HUES48 (cell line): ENCODE results near the gene C11orf58.

Experiments
- H3K27ac ChIP-seq: one replicate; pipeline ENCODE4 v1.7.0; 2013; ENCODE audit warnings: low read depth, low read length, inconsistent platforms
- H3K27me3 ChIP-seq: 2 replicates; pipeline ENCODE4 v1.6.1; 2013; ENCODE audit warnings: mild to moderate bottlenecking, low read length; ENCODE audit not compliant: control insufficient read depth, insufficient read depth
- H3K36me3 ChIP-seq: 2 replicates; pipeline ENCODE4 v1.6.1; 2013; ENCODE audit warnings: low read length; ENCODE audit not compliant: control insufficient read depth, insufficient read depth
- H3K4me1 ChIP-seq: 2 replicates; pipeline ENCODE4 v1.6.1; 2013; ENCODE audit warnings: mild to moderate bottlenecking, low read length; ENCODE audit not compliant: control insufficient read depth, insufficient read depth
- H3K4me3 ChIP-seq: 2 replicates; pipeline ENCODE4 v1.5.1; 2013; ENCODE audit warnings: mild to moderate bottlenecking, low read depth, low read length
- H3K9ac ChIP-seq: 2 replicates; pipeline ENCODE4 v1.6.1; 2013; ENCODE audit warnings: mild to moderate bottlenecking, low read depth, low read length, moderate library complexity
- H3K9me3 ChIP-seq: 2 replicates; pipeline ENCODE4 v1.6.1; 2013; ENCODE audit warnings: low read length; ENCODE audit not compliant: control insufficient read depth, insufficient read depth

Gene C11orf58

DNA sequence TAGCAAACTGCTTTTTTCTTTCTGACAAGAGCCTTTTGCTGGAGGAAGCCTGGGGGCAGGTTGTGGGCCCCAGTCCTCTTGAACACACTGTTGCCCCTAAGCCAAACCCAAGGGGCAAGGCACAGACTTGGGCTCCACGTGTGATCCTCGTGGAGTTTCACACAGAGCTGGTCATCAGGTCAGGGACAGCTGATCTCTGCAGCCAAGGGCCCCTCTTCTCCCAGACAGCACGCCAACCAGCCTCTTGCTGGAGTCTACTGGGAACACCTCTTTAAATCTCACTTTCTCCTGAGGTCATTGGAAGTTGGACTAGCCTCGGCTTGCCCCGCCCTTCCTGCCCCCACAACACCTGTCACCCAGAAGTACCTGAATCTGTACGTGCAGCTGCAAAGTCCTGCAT is 39.8 kb downstream of the C11orf58 start:
- H3K27me3 ChIP-seq = no peaks in the 10 kb centered on the region
- no peak overlapping the region for H3K27ac ChIP-seq
- no peaks in the 10 kb centered on the region; the same call in 1 of the 2 replicates for H3K4me1 ChIP-seq
- H3K9ac ChIP-seq = no peak overlapping the region
- peaks cover 13% of the 10 kb centered on the region; the same call in 1 of the 2 replicates for H3K36me3 ChIP-seq
- H3K4me3 ChIP-seq = no peak overlapping the region
- H3K9me3 ChIP-seq = no peaks in the 10 kb centered on the region

DNA sequence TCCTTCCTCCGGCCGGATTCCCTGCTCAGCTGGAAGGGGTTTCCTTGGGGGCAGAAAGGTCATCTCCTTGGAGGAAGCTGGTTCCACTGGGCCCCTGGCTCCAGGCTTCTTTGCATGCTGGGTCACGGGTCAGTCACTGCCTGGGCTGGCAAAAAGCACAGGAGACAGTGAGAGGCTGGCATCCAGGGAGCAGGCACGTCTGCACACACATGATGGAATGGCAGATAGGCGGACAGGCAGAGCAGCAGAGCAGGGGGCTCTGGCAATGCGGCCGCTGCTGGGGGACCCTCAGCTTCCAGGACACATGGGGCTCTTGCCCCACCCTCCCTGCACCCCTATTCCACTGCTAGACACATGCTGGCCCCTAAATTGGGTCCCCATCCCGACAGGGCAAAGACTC is 40.4 kb downstream of the C11orf58 start:
- H3K9me3 ChIP-seq = no peaks in the 10 kb centered on the region
- no peak overlapping the region for H3K9ac ChIP-seq
- no peaks in the 10 kb centered on the region; the same call in 1 of the 2 replicates for H3K4me1 ChIP-seq
- peaks cover 13% of the 10 kb centered on the region; the same call in 1 of the 2 replicates for H3K36me3 ChIP-seq
- no peak overlapping the region for H3K27ac ChIP-seq
- H3K27me3 ChIP-seq = no peaks in the 10 kb centered on the region
- H3K4me3 ChIP-seq = no peak overlapping the region

DNA sequence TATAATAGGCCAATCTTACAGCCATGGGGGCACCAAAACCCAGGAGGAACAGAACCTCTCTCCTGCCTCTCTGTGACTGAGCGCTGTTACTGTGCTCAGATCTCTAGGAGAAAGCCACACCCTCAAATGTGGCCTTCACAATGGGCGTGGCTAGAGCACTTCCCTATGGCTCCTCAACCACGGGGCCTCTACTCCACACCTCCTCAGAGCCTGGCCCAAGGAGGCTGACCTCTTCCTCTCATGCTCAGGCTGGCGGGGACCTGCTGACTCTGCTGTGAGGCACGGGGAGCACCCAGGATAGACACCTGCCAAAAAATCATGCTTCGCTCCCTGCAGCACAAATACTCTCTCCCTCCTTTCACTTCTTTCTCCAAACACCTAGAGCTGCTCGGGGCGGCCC is 41.0 kb downstream of the C11orf58 start:
- Histone ChIP-seq H3K4me3 (no peak overlapping the region), H3K9me3 (no peaks in the 10 kb centered on the region), H3K9ac (no peak overlapping the region), H3K36me3 (peaks cover 13% of the 10 kb centered on the region; the same call in 1 of the 2 replicates), H3K27me3 (no peaks in the 10 kb centered on the region), H3K27ac (no peak overlapping the region), H3K4me1 (no peaks in the 10 kb centered on the region; the same call in 1 of the 2 replicates)

DNA sequence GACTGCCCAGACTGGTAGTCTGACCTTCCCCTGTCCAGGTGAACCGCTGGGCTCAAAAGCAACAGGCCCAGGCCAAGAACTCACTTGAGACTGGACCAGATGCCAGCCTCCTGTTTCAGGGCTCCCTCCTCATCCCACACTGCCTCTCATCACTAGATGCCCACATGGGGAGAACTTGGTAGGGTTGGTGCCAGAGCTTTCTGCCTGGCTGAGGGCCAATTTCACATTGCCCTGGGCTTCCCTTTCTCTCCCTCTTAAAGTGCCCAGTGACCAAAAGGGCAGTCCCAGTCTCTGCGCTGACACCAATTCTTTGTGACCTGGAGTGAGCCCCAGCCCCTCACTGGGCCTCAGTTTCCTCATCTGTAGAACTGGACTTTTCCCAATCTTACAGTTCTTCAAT is 41.7 kb downstream of the C11orf58 start:
- Histone ChIP-seq H3K36me3 (peaks cover 13% of the 10 kb centered on the region; the same call in 1 of the 2 replicates), H3K9me3 (no peaks in the 10 kb centered on the region), H3K9ac (no peak overlapping the region), H3K4me1 (no peaks in the 10 kb centered on the region; the same call in 1 of the 2 replicates), H3K27ac (no peak overlapping the region), H3K27me3 (no peaks in the 10 kb centered on the region), H3K4me3 (no peak overlapping the region)

DNA sequence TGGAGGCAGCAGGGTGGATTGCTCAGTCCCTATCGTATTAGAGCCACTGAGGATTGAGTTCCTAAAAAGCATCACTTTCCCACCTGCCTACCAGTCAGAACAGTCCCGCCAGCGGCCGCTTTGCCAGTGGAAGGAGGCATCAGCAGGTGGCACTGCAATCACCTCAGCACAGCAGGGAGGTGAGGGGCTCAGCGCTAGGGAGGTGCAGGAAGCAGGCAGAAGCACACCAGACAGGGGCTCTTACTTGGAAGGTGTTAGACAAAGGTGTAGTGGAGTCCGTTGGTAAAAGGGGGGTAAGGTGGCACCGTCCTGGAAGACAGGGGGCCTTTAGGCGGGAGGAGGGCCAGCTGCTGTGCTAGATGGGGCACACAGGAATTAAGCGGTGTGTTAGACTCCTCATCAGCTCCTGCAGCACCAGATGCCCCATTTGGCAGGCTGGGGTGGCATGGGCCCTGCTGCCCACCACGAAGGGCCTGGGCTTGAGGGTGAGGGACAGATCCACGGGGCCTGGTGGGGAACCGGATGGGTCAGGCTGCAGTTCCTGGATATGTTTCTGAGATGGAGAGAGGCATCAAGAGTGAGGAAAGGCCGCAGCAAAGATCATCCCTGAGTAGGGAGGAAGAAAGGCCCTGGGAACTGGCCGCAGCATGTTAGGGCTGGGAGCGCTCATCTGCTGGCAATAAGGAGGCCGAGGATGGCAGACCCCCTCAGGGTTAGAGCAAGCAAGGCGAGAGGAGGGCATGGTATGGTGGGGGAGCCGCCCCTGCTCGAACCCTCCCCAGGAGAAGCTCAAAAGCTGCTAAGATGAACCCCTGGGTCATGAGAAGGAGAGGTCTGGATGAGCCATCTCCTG is 42.5 kb downstream of the C11orf58 start:
- H3K4me3 ChIP-seq = no peak overlapping the region
- no peaks in the 10 kb centered on the region for H3K9me3 ChIP-seq
- H3K27ac ChIP-seq = no peak overlapping the region
- no peaks in the 10 kb centered on the region for H3K27me3 ChIP-seq
- H3K36me3 ChIP-seq = peaks cover 13% of the 10 kb centered on the region; the same call in 1 of the 2 replicates
- H3K9ac ChIP-seq = no peak overlapping the region
- no peaks in the 10 kb centered on the region; the same call in 1 of the 2 replicates for H3K4me1 ChIP-seq

DNA sequence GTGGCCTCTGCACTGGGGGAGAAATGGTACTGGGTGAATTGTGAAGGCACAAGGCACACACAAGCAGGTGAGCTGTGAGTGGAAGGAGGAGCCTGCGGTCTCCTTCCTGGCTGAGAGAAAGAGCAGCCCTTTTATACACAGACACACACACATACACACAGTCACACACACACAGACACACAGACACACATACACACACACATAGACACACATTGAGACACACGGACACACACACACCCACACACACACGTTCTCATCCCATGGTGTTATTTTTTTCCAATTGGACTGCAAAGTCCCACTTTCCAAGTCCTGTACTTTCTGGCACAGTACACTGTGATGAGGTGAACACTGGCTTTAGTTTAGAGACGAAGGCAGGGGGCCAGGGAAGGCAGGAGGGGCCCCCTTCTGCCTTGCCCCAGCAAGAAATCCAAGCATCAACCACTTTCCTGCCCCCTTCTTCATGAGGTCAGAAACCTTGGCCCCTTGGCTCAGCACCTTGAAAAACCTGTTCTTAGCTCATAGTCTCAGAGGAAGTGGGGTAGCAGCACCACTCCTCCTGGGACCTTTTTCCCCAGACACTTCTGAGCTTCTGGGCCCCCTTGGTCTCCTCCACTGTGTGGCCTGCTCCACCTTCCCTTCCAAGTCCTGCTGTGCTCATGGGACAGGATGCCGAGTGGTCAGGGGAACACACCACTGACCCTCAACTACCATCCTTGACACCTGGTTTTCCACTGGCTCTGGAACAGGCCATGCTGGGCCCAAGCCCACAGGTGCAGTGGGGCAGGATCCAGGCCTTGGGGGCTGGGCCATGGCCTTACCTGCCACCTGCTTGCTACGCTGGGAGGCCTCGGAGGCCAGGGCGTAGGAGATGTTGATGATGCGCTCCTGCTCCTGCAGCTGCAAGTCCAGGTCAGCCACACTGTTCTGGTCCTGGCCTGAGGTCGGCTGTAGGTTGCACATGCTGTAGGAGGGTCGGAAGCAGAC is 43.8 kb downstream of the C11orf58 start:
- no peaks in the 10 kb centered on the region; the same call in 1 of the 2 replicates for H3K4me1 ChIP-seq
- no peak overlapping the region for H3K27ac ChIP-seq
- no peak overlapping the region for H3K4me3 ChIP-seq
- no peaks in the 10 kb centered on the region for H3K9me3 ChIP-seq
- H3K27me3 ChIP-seq = no peaks in the 10 kb centered on the region
- no peak overlapping the region for H3K9ac ChIP-seq
- H3K36me3 ChIP-seq = peaks cover 13% of the 10 kb centered on the region; the same call in 1 of the 2 replicates

DNA sequence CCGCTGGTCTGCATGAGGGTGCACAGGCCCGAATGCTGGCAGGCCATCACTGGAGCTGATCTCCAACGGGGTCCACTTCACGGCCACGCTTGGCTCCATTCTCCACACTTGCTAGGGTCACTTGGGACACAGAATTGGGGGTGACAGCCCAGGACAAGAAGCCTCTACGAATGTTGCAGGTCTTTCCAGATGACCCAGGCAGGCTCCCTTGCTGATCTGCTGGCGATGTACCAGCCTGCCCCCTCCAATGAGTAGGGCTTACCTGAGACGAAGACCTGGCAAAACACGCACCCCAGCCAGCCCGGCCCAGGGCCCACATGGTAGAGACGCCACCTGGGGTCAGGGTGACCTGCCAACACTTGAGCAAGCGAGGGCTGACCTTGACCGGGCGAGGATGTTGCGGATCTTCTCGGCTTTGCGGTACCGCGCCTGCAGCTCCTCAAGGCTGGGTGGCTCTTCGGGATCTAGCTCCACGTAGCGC is 44.9 kb downstream of the C11orf58 start:
- Histone ChIP-seq H3K9me3 (no peaks in the 10 kb centered on the region), H3K4me3 (no peak overlapping the region), H3K36me3 (peaks cover 9% of the 10 kb centered on the region; the same call in 1 of the 2 replicates), H3K27ac (no peak overlapping the region), H3K4me1 (no peaks in the 10 kb centered on the region; the same call in 1 of the 2 replicates), H3K27me3 (no peaks in the 10 kb centered on the region), H3K9ac (no peak overlapping the region)

DNA sequence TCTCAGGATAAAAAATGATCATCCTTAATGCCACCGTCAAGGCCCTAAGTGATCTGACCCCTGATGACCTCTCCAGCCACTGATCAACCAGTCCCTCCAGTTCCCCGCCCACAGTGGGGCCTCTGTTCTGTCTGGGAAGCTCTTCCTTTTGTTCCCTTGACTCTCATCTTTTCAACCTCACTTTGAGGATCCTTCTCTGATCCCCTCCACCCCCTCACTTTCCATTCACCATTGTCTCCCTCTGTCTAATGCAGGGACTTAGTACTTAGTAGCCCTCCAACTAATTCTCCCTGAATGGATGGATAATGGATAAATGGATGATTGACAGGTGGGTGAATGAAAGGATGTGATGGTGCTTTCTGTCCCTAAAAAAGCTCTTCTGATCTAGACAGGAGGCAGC is 45.6 kb downstream of the C11orf58 start:
- H3K4me3 ChIP-seq = no peak overlapping the region
- peaks cover 3% of the 10 kb centered on the region; the same call in 1 of the 2 replicates for H3K36me3 ChIP-seq
- no peaks in the 10 kb centered on the region for H3K27me3 ChIP-seq
- peak overlapping the region; percentile 50 for H3K27ac ChIP-seq
- no peaks in the 10 kb centered on the region; the same call in 1 of the 2 replicates for H3K4me1 ChIP-seq
- no peak overlapping the region for H3K9ac ChIP-seq
- no peaks in the 10 kb centered on the region for H3K9me3 ChIP-seq

DNA sequence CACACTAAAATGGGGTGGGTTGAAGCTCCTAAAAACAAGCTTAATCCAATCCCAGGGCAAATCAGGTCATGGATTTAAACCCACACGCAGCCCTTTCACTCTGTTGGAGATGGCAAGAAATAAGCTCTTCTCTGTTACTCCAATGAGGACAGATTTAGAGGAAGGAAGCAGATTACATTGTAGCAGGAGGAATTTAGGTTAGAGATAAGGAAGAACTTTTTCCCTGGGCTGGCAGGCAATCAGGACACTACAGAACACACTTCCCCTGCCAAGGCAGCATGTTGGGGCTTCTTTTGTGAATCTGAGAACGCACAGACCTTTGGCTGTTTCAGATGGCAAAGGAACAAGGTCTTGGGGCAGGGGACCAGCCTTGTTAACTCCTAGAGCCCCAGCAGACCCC is 46.2 kb downstream of the C11orf58 start:
- H3K27me3 ChIP-seq = no peaks in the 10 kb centered on the region
- no peaks in the 10 kb centered on the region for H3K9me3 ChIP-seq
- no peak overlapping the region for H3K9ac ChIP-seq
- peak overlapping the region; percentile 50 for H3K27ac ChIP-seq
- H3K4me1 ChIP-seq = no peaks in the 10 kb centered on the region; the same call in 1 of the 2 replicates
- H3K36me3 ChIP-seq = peaks cover 6% of the 10 kb centered on the region; the same call in 1 of the 2 replicates
- no peak overlapping the region for H3K4me3 ChIP-seq

DNA sequence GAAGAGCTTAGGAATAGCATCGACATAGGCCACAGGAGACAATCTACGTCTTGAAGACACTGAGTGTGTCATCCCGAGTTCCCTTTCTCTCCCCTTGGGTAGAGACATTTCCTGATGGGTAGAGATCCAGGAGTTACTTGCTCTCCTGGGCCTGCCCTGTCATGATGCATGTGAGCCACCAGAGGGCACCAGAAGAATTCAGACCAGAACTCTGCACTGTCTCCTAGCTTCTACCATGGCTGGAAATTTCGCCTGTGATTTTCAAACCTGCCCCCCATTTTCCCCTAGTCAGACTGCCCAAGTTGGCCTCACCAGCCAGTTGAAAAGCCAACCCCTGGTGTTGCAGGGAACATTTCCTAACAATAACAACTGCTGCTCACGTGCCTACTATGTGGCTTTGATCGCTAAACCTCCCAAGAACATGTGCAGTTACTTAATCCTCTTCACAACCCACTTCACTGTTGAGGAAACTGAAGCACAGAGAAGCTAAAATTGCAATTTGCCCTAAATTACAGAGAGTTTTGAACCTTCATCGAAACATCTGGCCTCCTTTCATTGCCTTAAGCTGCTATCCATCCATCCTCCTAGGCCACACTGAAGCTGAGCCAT is 47.2 kb downstream of the C11orf58 start:
- no peak overlapping the region for H3K4me3 ChIP-seq
- H3K9ac ChIP-seq = no peak overlapping the region
- H3K36me3 ChIP-seq = peaks cover 15% of the 10 kb centered on the region; the same call in 1 of the 2 replicates

More for the DNA sequence above, 47.2 kb downstream of the C11orf58 start:
- Histone ChIP-seq H3K27ac (no peak overlapping the region), H3K27me3 (no peaks in the 10 kb centered on the region), H3K9me3 (no peaks in the 10 kb centered on the region), H3K4me1 (no peaks in the 10 kb centered on the region)
